ENCODE results near the gene RBM3. TPM values are rescaled to one million over a fixed set of nuclear protein-coding genes. Genes with fewer than 3 reads are reported as not detected.

Gene RBM3
- total RNA-seq, 2 experiments from 2014 or later: 351 to 377 TPM

- Histone ChIP-seq H3K36me3 (ENCODE audit: insufficient read depth, low read length) (peaks cover 21% of the 10 kb centered on the region), H3K4me3 (ENCODE audit: low read length) (no peak overlapping the region), H3K4me1 (ENCODE audit: insufficient read depth, low read length) (peaks cover 7% of the 10 kb centered on the region), H3K27ac (ENCODE audit: low read depth in 1 of 2, low read length in 2 of 2) (peak overlapping the region in 1 of 2 donors; percentile 40), H3K9me3 (ENCODE audit: control insufficient read depth in 1 of 2, insufficient read depth in 1 of 2, low read length in 2 of 2) (no peaks in the 10 kb centered on the region), H3K27me3 (ENCODE audit: control insufficient read depth in 1 of 2, insufficient read depth in 2 of 2, low read length in 2 of 2) (no peaks in the 10 kb centered on the region)
- ChIA-PET CTCF (no interaction called here), POLR2A (interaction anchor here (1.1 kb wide), 1 partner anchor 463 kb away, joined by 3 read pairs; no protein-coding TSS in a partner anchor)
- peaks cover 14% of the 10 kb centered on the region for H3K36me3 Mint-ChIP-seq (ENCODE audit: low read depth)
- ATAC-seq (ENCODE audit: poor library complexity) (no peak), DNase-seq (peak in 2 of 14 experiments; percentile 23 to 50)
- H3K27ac Mint-ChIP-seq: peak overlapping the region; percentile 2
- intact Hi-C loops (cut with DNase I, micrococcal nuclease): no loop called here
- no peaks in the 10 kb centered on the region for H3K27me3 Mint-ChIP-seq
- TF ChIP-seq CTCF (IDR thresholded peaks at IDR 0.05): no peak
- no peaks in the 10 kb centered on the region for H3K9me3 Mint-ChIP-seq
- peaks cover 3% of the 10 kb centered on the region for H3K4me1 Mint-ChIP-seq (ENCODE audit: low read depth)
- H3K4me3 Mint-ChIP-seq: no peak overlapping the region
Observed at GRCh38 chrX:48531358-48531959, 42.8 kb upstream of the RBM3 start.

GRCh38 chrX:48532161-48532560 lies 42.1 kb upstream of the RBM3 start:
- Histone ChIP-seq H3K4me1 (ENCODE audit: insufficient read depth, low read length) (peaks cover 7% of the 10 kb centered on the region), H3K36me3 (ENCODE audit: insufficient read depth, low read length) (peaks cover 14% of the 10 kb centered on the region), H3K27me3 (ENCODE audit: control insufficient read depth in 1 of 2, insufficient read depth in 2 of 2, low read length in 2 of 2) (no peaks in the 10 kb centered on the region), H3K9me3 (ENCODE audit: control insufficient read depth in 1 of 2, insufficient read depth in 1 of 2, low read length in 2 of 2) (no peaks in the 10 kb centered on the region), H3K4me3 (ENCODE audit: low read length) (no peak overlapping the region), H3K27ac (ENCODE audit: low read depth in 1 of 2, low read length in 2 of 2) (no peak overlapping the region)
- no peaks in the 10 kb centered on the region for H3K9me3 Mint-ChIP-seq
- no peak for TF ChIP-seq CTCF (IDR thresholded peaks at IDR 0.05)
- POLR2A ChIA-PET: no interaction called here
- intact Hi-C loops (cut with DNase I, micrococcal nuclease): no loop called here
- ATAC-seq (ENCODE audit: poor library complexity) (no peak), DNase-seq (no peak)
- peaks cover 8% of the 10 kb centered on the region for H3K36me3 Mint-ChIP-seq (ENCODE audit: low read depth)
- no peaks in the 10 kb centered on the region for H3K27me3 Mint-ChIP-seq
- no peak overlapping the region for H3K4me3 Mint-ChIP-seq
- no peak overlapping the region for H3K27ac Mint-ChIP-seq
- no peaks in the 10 kb centered on the region for H3K4me1 Mint-ChIP-seq (ENCODE audit: low read depth)
- CTCF ChIA-PET: no interaction called here

- ATAC-seq (ENCODE audit: poor library complexity): no peak
- no peaks in the 10 kb centered on the region for H3K9me3 Mint-ChIP-seq
- H3K27me3 ChIP-seq (ENCODE audit: control insufficient read depth in 1 of 2, insufficient read depth in 2 of 2, low read length in 2 of 2): no peaks in the 10 kb centered on the region
- H3K27ac Mint-ChIP-seq: no peak overlapping the region
- H3K4me3 Mint-ChIP-seq: no peak overlapping the region
- no peaks in the 10 kb centered on the region for H3K4me1 Mint-ChIP-seq (ENCODE audit: low read depth)
- CTCF ChIA-PET: no interaction called here
- no peak for DNase-seq
- no peak overlapping the region for H3K27ac ChIP-seq (ENCODE audit: low read depth in 1 of 2, low read length in 2 of 2)
- H3K27me3 Mint-ChIP-seq: no peaks in the 10 kb centered on the region
- peaks cover 8% of the 10 kb centered on the region for H3K36me3 Mint-ChIP-seq (ENCODE audit: low read depth)
- TF ChIP-seq CTCF (IDR thresholded peaks at IDR 0.05): no peak
- H3K4me3 ChIP-seq (ENCODE audit: low read length): no peak overlapping the region
- peaks cover 7% of the 10 kb centered on the region for H3K4me1 ChIP-seq (ENCODE audit: insufficient read depth, low read length)
- intact Hi-C loops (cut with DNase I, micrococcal nuclease): loop anchor here in 1 of 2 experiments (1.0 kb wide), 1 partner anchor 10 kb away; no protein-coding TSS in a partner anchor
- POLR2A ChIA-PET: no interaction called here
- H3K9me3 ChIP-seq (ENCODE audit: control insufficient read depth in 1 of 2, insufficient read depth in 1 of 2, low read length in 2 of 2): no peaks in the 10 kb centered on the region
- H3K36me3 ChIP-seq (ENCODE audit: insufficient read depth, low read length): peaks cover 4% of the 10 kb centered on the region
Observed at GRCh38 chrX:48533165-48533564, 41.1 kb upstream of the RBM3 start.

Measured in CD4-positive, alpha-beta T cell (primary cell).